Activated CD4-positive, alpha-beta T cell treated with anti-CD3 and anti-CD28 coated beads for 36 hours (primary cell): ENCODE data around the gene CALHM2. TPM values are rescaled to one million over a fixed set of nuclear protein-coding genes. Genes with fewer than 3 reads are reported as not detected.
"Not testable (repeated sequence)": the region's sequence is repeated elsewhere in the genome, so short reads cannot be mapped to it uniquely, and the experiment has no call there.

Experiments
- ATAC-seq: fragments of 200-7000 bp; cut with Tn5 transposase; one replicate; pipeline ENCODE4 v1.10.0; 2021; ENCODE audit warnings: mild to moderate bottlenecking, moderate library complexity
- CTCF ChIA-PET: fragments of 350-600 bp; sonication (Branson Sonifier 250); formaldehyde crosslinking; loops from one replicate; lab custom pipeline; 2021; ENCODE audit warnings: antibody characterized with exemption; lab: Charles Lee
- POLR2A ChIA-PET: fragments of 350-600 bp; sonication (Branson Sonifier 250); formaldehyde crosslinking; loops from one replicate; lab custom pipeline; 2021; ENCODE audit warnings: antibody characterized with exemption, inconsistent platforms; lab: Charles Lee
- DNase-seq: peaks from one replicate; pipeline ENCODE4 v3.0.0-alpha.2; 2020
- H3K27ac Mint-ChIP-seq: one replicate; pipeline ENCODE4 v1.8.0; 2021; ENCODE audit warnings: mixed read lengths
- H3K27me3 Mint-ChIP-seq: one replicate; pipeline ENCODE4 v1.8.0; 2021; ENCODE audit warnings: mixed read lengths
- H3K36me3 Mint-ChIP-seq: one replicate; pipeline ENCODE4 v1.8.0; 2021; ENCODE audit warnings: low read depth, mixed read lengths
- H3K4me1 Mint-ChIP-seq: one replicate; pipeline ENCODE4 v1.8.0; 2021; ENCODE audit warnings: mixed read lengths
- H3K4me3 Mint-ChIP-seq: one replicate; pipeline ENCODE4 v1.8.0; 2021; ENCODE audit warnings: mild to moderate bottlenecking, moderate library complexity, mixed read lengths
- H3K9me3 Mint-ChIP-seq: one replicate; pipeline ENCODE4 v1.8.0; 2021; ENCODE audit warnings: low read depth, mixed read lengths
- intact Hi-C, 2 experiments: fragments of 100-400 bp; cut with DNase I in 1 of 2; cut with micrococcal nuclease in 1 of 2; formaldehyde crosslinking; loops; one replicate each; pipeline versions ENCODE4 v1.14.2 to v1.15.1; 2022 to 2024; cut with DNase I, micrococcal nuclease
- total RNA-seq, 2 experiments: library from RNA; stranded (reverse); gene quantifications; one replicate each; pipeline ENCODE4 v1.2.3, GENCODE V29; 2021

Gene CALHM2
- total RNA-seq, 2 experiments from 2014 or later = 10.1 to 12.0 TPM

DNA sequence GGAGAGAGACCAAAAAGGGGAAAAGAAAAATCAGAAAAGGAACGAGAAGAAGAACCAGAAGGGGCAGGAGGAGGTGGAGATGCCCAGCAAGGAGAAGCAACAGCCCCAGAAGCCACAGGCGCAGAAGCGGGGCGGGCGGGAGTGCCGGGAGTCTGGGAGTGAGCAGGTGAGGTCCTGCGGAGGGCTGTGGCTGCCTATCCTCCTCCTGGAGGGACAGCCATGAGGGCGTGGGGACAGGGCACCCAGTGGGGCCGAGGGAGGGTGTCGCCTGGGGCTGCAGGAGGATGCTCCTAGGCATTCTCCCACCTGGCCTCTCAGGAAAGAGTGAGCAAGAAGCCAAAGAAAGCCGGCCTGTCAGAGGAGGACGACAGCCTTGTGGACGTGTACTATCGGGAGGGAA, 11.8 kb downstream of the CALHM2 start:
- Mint-ChIP-seq H3K36me3 (peaks cover 66% of the 10 kb centered on the region), H3K9me3 (no peaks in the 10 kb centered on the region), H3K27me3 (no peaks in the 10 kb centered on the region), H3K4me3 (no peak overlapping the region), H3K27ac (no peak overlapping the region), H3K4me1 (no peaks in the 10 kb centered on the region)
- intact Hi-C loops = no loop called here
- CTCF ChIA-PET = no interaction called here
- ATAC-seq (no peak), DNase-seq (no peak)
- POLR2A ChIA-PET = no interaction called here

DNA sequence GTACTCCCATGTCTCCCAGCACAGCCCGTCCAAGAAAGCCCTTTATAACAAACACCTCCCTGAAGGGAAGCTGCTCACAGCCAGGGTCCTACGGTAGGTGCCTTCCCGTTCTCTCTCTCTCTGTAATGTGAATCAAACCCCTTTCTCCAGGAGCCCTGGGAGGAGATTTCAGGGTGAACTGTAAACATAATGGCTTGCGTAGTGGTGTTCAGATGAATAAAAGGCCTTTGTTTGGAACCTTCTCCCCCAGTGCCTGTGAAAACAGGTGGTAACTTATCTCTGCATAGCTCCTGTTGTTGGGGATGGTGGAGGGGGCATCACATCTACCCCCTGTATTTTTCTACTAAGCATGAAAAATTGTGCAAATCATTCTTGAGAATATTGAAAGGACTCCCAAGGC, 12.4 kb downstream of the CALHM2 start:
- CTCF ChIA-PET = no interaction called here
- Mint-ChIP-seq H3K4me3 (no peak overlapping the region), H3K27ac (no peak overlapping the region), H3K4me1 (no peaks in the 10 kb centered on the region), H3K36me3 (peaks cover 63% of the 10 kb centered on the region), H3K27me3 (no peaks in the 10 kb centered on the region), H3K9me3 (no peaks in the 10 kb centered on the region)
- POLR2A ChIA-PET = no interaction called here
- no peak for DNase-seq
- intact Hi-C loops = no loop called here
- no peak for ATAC-seq

DNA sequence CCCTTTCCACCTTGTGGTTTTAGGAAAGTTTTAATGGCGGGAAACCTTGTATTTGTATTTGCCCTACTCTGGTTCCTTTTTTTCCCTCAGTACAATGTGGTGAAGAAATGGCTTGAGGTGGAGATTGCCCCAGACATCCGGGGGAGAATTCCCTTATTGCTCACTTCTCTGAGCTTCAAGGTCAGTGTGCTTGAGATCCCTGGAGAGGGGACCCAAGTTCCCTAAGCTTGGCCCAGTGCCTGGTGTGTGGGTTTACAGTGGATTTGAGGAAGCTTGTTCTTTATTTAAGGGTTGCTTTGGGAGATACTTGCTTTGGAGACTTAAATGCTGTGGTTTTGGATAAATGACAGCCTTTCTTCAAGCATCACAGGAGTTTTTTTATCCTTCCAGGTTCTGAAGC, 18.3 kb downstream of the CALHM2 start:
- Mint-ChIP-seq H3K36me3 (peaks cover 65% of the 10 kb centered on the region), H3K9me3 (no peaks in the 10 kb centered on the region), H3K27ac (no peak overlapping the region), H3K4me3 (no peak overlapping the region), H3K4me1 (peaks cover 19% of the 10 kb centered on the region), H3K27me3 (no peaks in the 10 kb centered on the region)
- CTCF ChIA-PET = interaction anchor here (0.7 kb wide), 1 partner anchor 131 kb away, joined by 3 read pairs; no protein-coding TSS in a partner anchor
- DNase-seq (no peak), ATAC-seq (no peak)
- POLR2A ChIA-PET = no interaction called here
- intact Hi-C loops = no loop called here

DNA sequence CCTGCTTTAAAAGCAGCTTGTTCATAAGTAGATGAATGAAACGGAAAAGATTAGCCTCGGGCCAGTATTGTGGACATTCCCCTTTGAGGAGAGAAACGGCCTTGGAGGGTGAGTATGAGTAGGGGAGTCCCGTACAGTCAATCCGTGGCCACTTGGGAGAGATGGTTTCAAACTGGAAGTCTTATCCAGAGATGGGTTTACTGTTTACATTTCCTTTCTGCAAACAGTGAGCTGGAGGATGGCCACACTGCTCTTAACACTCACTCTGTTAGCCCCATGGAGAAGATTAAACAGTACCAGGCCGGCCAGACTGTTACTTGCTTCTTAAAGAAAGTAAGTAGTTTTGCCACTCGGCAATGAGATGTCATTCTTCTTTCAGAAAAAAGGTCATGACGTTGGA, 20.3 kb downstream of the CALHM2 start:
- Mint-ChIP-seq H3K27me3 (no peaks in the 10 kb centered on the region), H3K36me3 (peaks cover 71% of the 10 kb centered on the region), H3K4me3 (no peak overlapping the region), H3K27ac (no peak overlapping the region), H3K4me1 (peaks cover 38% of the 10 kb centered on the region), H3K9me3 (no peaks in the 10 kb centered on the region)
- no peak for DNase-seq
- ChIA-PET POLR2A (no interaction called here), CTCF (interaction anchor here (1.0 kb wide), 1 partner anchor 14 kb away, joined by 3 read pairs; no protein-coding TSS in a partner anchor)
- no peak for ATAC-seq
- intact Hi-C loops = no loop called here

DNA sequence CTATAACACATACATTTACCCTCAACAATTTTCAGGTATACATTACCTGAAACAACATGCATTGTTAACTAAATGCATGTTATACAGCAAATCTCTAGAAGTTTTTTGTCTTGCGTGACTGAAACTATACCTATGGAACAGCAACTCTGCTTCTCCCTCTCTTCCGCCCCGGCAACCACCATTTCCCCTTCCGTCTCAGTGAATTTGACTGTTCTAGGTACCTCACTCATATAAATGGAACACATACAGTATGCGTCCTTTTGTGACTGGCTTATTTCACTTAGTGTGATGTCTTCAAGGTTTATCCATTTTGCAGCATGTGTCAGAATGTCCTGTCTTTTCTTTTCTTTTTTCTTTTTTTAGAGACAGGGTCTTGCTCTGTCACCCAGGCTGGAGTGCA, 22.5 kb downstream of the CALHM2 start:
- Mint-ChIP-seq H3K36me3 (peaks cover 69% of the 10 kb centered on the region), H3K4me3 (no peak overlapping the region), H3K27ac (peak overlapping the region; percentile 44), H3K9me3 (no peaks in the 10 kb centered on the region), H3K27me3 (no peaks in the 10 kb centered on the region), H3K4me1 (peaks cover 38% of the 10 kb centered on the region)
- ChIA-PET POLR2A (no interaction called here), CTCF (no interaction called here)
- intact Hi-C loops = no loop called here
- peak; percentile 81 for ATAC-seq
- peak; percentile 48 for DNase-seq

DNA sequence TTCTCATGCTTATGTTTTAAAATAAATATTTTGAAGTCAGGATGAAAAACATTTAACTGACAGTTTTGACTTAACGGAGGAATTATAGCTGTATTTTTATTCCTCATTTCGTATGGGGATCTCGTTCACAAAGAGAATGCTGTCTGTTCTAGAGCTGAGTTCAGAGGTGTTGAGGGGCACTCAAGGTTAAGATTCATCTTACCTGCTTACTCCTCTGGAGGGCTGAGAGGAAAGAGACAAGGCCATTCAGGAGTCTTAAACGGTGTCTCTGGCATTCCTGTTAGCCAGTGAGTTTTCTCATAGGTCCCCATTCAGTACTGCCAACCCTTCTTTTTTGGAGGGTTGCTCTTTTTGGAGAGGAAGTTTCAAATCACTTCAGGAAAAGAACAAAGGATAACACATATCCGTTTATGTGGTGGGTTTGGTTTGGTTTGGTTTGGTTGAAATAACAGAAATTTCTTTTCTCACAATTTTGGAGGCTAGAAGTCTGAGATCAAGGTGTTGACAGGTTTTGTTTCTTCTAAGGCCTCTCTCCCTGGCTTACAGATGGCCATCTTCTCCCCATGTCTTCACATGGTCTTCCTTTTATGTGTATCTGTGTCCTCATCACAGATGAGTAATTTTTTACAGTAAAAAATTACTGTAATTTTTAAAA, 23.1 kb downstream of the CALHM2 start:
- intact Hi-C loops = no loop called here
- Mint-ChIP-seq H3K4me1 (peaks cover 38% of the 10 kb centered on the region), H3K9me3 (no peaks in the 10 kb centered on the region), H3K4me3 (no peak overlapping the region), H3K36me3 (peaks cover 75% of the 10 kb centered on the region), H3K27me3 (no peaks in the 10 kb centered on the region), H3K27ac (peak overlapping the region; percentile 73)
- POLR2A ChIA-PET = no interaction called here
- DNase-seq (no peak), ATAC-seq (peak; percentile 72)
- CTCF ChIA-PET = interaction anchor here (0.7 to 1.0 kb wide), 2 partner anchors 67 to 106 kb away, joined by 3 to 6 read pairs; no protein-coding TSS in a partner anchor

DNA sequence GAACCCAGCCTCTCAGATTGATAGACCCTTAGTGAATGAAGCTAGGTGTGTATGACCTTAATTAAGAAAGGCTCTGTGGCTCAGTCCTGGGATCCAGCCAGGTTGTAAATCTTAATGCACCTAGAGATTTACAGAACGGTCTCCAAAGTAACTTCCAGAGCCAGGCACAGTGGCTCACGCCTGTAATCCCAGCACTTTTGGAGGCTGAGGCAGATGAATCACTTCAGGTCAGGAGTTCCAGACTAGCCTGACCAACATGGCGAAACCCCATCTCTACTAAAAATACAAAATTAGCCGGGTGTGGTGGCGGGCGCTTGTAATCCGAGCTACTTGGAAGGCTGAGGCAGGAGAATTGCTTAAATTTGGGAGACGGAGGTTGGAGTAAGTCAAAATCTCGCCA, 24.3 kb downstream of the CALHM2 start:
- Mint-ChIP-seq H3K27ac (no peak overlapping the region), H3K36me3 (peaks cover 80% of the 10 kb centered on the region), H3K27me3 (no peaks in the 10 kb centered on the region), H3K4me3 (no peak overlapping the region), H3K4me1 (peaks cover 38% of the 10 kb centered on the region), H3K9me3 (no peaks in the 10 kb centered on the region)
- ATAC-seq (no peak), DNase-seq (no peak)
- ChIA-PET POLR2A (no interaction called here), CTCF (no interaction called here)
- intact Hi-C loops = no loop called here

DNA sequence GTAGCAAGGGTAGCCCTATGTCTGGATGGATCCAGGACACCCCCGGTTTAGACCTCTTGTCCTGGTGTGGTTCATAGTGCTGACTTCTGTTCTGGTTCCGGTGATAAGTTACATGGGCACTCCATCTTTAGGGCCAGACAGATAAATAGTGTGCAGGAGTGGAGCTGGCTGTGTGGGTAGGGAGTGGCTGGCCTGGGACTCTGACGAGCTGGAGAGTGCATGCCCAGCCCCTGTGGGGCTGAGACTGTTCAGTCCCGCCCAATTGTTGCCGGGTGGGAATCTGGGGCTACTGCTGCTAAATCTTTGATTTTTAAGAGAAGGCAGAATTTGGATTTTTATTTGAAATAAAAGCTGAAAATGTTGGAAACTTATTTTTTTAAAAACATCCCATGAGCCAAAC, 28.4 kb downstream of the CALHM2 start:
- peaks cover 72% of the 10 kb centered on the region for H3K36me3 Mint-ChIP-seq
- POLR2A ChIA-PET = no interaction called here
- DNase-seq (no peak), ATAC-seq (no peak)
- peaks cover 17% of the 10 kb centered on the region for H3K4me1 Mint-ChIP-seq
- CTCF ChIA-PET = no interaction called here
- intact Hi-C loops = no loop called here
- no peak overlapping the region for H3K27ac Mint-ChIP-seq
- H3K9me3 Mint-ChIP-seq = no peaks in the 10 kb centered on the region
- H3K27me3 Mint-ChIP-seq = no peaks in the 10 kb centered on the region
- H3K4me3 Mint-ChIP-seq = no peak overlapping the region

DNA sequence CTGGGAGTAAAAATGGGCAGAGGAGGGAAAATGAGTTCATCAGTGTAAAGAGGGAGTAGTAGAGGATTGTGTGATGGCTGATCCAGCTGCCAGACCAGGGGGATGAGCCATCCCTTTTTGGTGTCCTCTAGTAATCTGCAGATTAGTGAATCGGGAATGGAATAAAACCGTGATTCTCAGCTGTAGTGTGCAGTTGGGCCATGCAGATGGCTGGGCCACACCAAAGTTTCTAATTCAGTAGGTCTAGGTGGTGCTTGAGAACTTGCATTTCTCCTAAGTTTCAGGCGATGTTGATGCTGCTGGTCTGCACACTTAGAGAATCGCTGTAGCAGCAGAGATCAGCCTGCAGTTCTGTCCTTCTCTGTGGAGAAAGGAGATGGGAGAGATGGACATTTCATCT, 33.1 kb downstream of the CALHM2 start:
- DNase-seq (no peak), ATAC-seq (no peak)
- CTCF ChIA-PET = interaction anchor here (0.6 to 3.4 kb wide), 2 partner anchors 64 to 145 kb away, joined by 3 to 15 read pairs; no protein-coding TSS in a partner anchor
- no peak overlapping the region for H3K4me3 Mint-ChIP-seq
- peaks cover 80% of the 10 kb centered on the region for H3K36me3 Mint-ChIP-seq
- H3K9me3 Mint-ChIP-seq = no peaks in the 10 kb centered on the region
- no peak overlapping the region for H3K27ac Mint-ChIP-seq
- no peaks in the 10 kb centered on the region for H3K4me1 Mint-ChIP-seq
- intact Hi-C loops = loop anchor here in 1 of 2 experiments (5.0 kb wide), 1 partner anchor 148 kb away; no protein-coding TSS in a partner anchor
- POLR2A ChIA-PET = no interaction called here
- H3K27me3 Mint-ChIP-seq = no peaks in the 10 kb centered on the region

DNA sequence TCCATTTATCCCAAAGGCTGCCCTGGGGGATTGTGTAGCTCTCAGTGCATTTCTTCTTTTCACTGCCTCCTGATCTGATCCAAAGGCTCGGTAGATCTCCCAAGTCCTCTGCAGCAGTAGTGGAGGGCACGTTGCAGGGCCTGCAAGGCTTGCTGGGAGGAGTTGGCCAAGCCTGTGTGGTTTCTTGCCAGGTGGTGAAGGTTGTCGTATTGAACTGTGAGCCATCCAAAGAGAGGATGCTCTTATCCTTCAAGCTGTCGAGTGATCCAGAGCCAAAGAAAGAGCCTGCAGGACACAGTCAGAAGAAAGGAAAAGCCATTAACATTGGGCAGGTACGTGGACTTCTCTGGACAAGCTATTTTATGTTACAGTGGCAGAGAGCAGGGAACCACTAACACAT, 34.6 kb downstream of the CALHM2 start:
- H3K9me3 Mint-ChIP-seq = no peaks in the 10 kb centered on the region
- CTCF ChIA-PET = interaction anchor here (0.7 to 3.4 kb wide), 5 partner anchors 15 to 69 kb away, joined by 3 to 15 read pairs (median 9); no protein-coding TSS in a partner anchor
- ATAC-seq (no peak), DNase-seq (no peak)
- no peak overlapping the region for H3K27ac Mint-ChIP-seq
- H3K27me3 Mint-ChIP-seq = no peaks in the 10 kb centered on the region
- no peak overlapping the region for H3K4me3 Mint-ChIP-seq
- peaks cover 78% of the 10 kb centered on the region for H3K36me3 Mint-ChIP-seq
- intact Hi-C loops = loop anchor here (1.0 to 5.0 kb wide), 3 partner anchors 65 to 150 kb away; no protein-coding TSS in a partner anchor
- POLR2A ChIA-PET = no interaction called here
- no peaks in the 10 kb centered on the region for H3K4me1 Mint-ChIP-seq

DNA sequence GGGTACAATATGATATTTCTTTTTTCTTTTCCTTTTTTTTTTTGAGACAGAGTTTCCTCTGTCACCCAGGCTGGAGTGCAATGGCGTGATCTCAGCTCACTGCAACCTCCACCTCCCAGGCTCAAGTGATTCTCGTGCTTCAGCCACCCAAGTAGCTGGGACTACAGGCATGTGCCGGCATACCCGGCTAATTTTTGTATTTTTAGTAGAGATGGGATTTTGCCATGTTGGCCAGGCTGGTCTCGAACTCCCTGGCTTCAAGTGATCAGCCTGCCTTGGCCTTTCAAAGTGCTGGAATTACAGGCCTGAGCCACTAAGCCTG, 35.1 kb downstream of the CALHM2 start:
- peaks cover 73% of the 10 kb centered on the region for H3K36me3 Mint-ChIP-seq
- H3K4me3 Mint-ChIP-seq, DNase-seq, H3K4me1 Mint-ChIP-seq, H3K27ac Mint-ChIP-seq, H3K27me3 Mint-ChIP-seq, POLR2A ChIA-PET, H3K9me3 Mint-ChIP-seq, ATAC-seq: not testable (repeated sequence)
- CTCF ChIA-PET = interaction anchor here (0.7 to 3.4 kb wide), 7 partner anchors 15 to 149 kb away, joined by 3 to 15 read pairs (median 5); partner anchors contain the start of genes ATP5MK and PDCD11
- intact Hi-C loops = loop anchor here (1.0 to 5.0 kb wide), 3 partner anchors 65 to 150 kb away; no protein-coding TSS in a partner anchor
